Osteocyte (in vitro differentiated cells): Measurements from ENCODE around the gene PPP1R3G. TPM values are rescaled to one million over a fixed set of nuclear protein-coding genes. Genes with fewer than 3 reads are reported as not detected.

Source experiments
- DNase-seq: peaks from one replicate; pipeline ENCODE4 v3.0.0; 2021; ENCODE audit warnings: mixed read lengths; ENCODE audit not compliant: unreplicated experiment; ENCODE audit errors: extremely low spot score
- H3K27ac Mint-ChIP-seq: one replicate; pipeline ENCODE4 v1.8.0; 2021; ENCODE audit warnings: mild to moderate bottlenecking, mixed read lengths; ENCODE audit not compliant: unreplicated experiment
- H3K27me3 Mint-ChIP-seq: one replicate; pipeline ENCODE4 v1.8.0; 2021; ENCODE audit warnings: mixed read lengths; ENCODE audit not compliant: unreplicated experiment
- H3K36me3 Mint-ChIP-seq: one replicate; pipeline ENCODE4 v1.8.0; 2021; ENCODE audit warnings: mixed read lengths; ENCODE audit not compliant: unreplicated experiment
- H3K4me1 Mint-ChIP-seq: one replicate; pipeline ENCODE4 v1.8.0; 2021; ENCODE audit warnings: mixed read lengths; ENCODE audit not compliant: unreplicated experiment
- H3K4me3 Mint-ChIP-seq: one replicate; pipeline ENCODE4 v1.8.0; 2021; ENCODE audit warnings: mild to moderate bottlenecking, moderate library complexity, mixed read lengths; ENCODE audit not compliant: unreplicated experiment
- H3K9me3 Mint-ChIP-seq: one replicate; pipeline ENCODE4 v1.8.0; 2021; ENCODE audit warnings: mixed read lengths; ENCODE audit not compliant: unreplicated experiment
- CTCF ChIP-seq: fragments of 200-600 bp; sonication (generic); IDR thresholded peaks from 2 replicates; pipeline ENCODE4 v1.5.0; 2021; ENCODE audit warnings: antibody characterized with exemption, mild to moderate bottlenecking, moderate library complexity
- long read RNA-seq: library from polyadenylated mRNA; unstranded; transcript quantifications from one replicate; pipeline ENCODE4 v2.0.0, GENCODE V29; 2021
- total RNA-seq: library from RNA; stranded (reverse); gene quantifications from 2 replicates; pipeline ENCODE4 v1.2.1, GENCODE V29; 2021

PPP1R3G gene
- total RNA-seq, result 0.29 and 0.40 TPM in 2 replicates
- long read RNA-seq, partial matches to known transcripts, result 2 of 3 reads
- long read RNA-seq, other reads (novel, unspliced or antisense), result 1 of 3 reads

GRCh38 chr6:5084781-5085647 lies at the start of gene PPP1R3G:
TSS of gene PPP1R3G (plus strand) at chr6:5085341. CDS start at chr6:5085486, 145 bp downstream.
- no peak for TF ChIP-seq CTCF
- Mint-ChIP-seq H3K9me3 (no peaks in the 10 kb centered on the region), H3K36me3 (no peaks in the 10 kb centered on the region), H3K27ac (no peak within 1 kb of the TSS), H3K4me3 (peak within 1 kb of the TSS; percentile 85), H3K4me1 (peaks cover 11% of the 10 kb centered on the region), H3K27me3 (peaks cover 4% of the 10 kb centered on the region)
- DNase-seq, result peak; percentile 83

- H3K27me3 Mint-ChIP-seq, result no peaks in the 10 kb centered on the region
- H3K36me3 Mint-ChIP-seq, result no peaks in the 10 kb centered on the region
- peaks cover 17% of the 10 kb centered on the region for H3K4me1 Mint-ChIP-seq
- no peak overlapping the region for H3K4me3 Mint-ChIP-seq
- H3K27ac Mint-ChIP-seq, result no peak overlapping the region
- no peak for TF ChIP-seq CTCF
- no peak for DNase-seq
- H3K9me3 Mint-ChIP-seq, result no peaks in the 10 kb centered on the region
These were observed 48.9 kb upstream of the PPP1R3G start for GRCh38 chr6:5036269-5036668.

GRCh38 chr6:5041955-5042354 lies 43.2 kb upstream of the PPP1R3G start:
- TF ChIP-seq CTCF, result no peak
- Mint-ChIP-seq H3K27me3 (no peaks in the 10 kb centered on the region), H3K27ac (no peak overlapping the region), H3K9me3 (no peaks in the 10 kb centered on the region), H3K36me3 (no peaks in the 10 kb centered on the region), H3K4me3 (no peak overlapping the region), H3K4me1 (no peaks in the 10 kb centered on the region)
- no peak for DNase-seq

GRCh38 chr6:5042436-5042835 lies 42.7 kb upstream of the PPP1R3G start:
- Mint-ChIP-seq H3K27ac (no peak overlapping the region), H3K9me3 (no peaks in the 10 kb centered on the region), H3K4me3 (no peak overlapping the region), H3K36me3 (no peaks in the 10 kb centered on the region), H3K4me1 (no peaks in the 10 kb centered on the region), H3K27me3 (no peaks in the 10 kb centered on the region)
- no peak for TF ChIP-seq CTCF
- DNase-seq, result no peak

GRCh38 chr6:5044866-5045265 lies 40.3 kb upstream of the PPP1R3G start:
- H3K4me1 Mint-ChIP-seq, result no peaks in the 10 kb centered on the region
- no peak overlapping the region for H3K4me3 Mint-ChIP-seq
- peaks cover 4% of the 10 kb centered on the region for H3K9me3 Mint-ChIP-seq
- no peaks in the 10 kb centered on the region for H3K36me3 Mint-ChIP-seq
- H3K27ac Mint-ChIP-seq, result no peak overlapping the region
- no peak for TF ChIP-seq CTCF
- no peak for DNase-seq
- H3K27me3 Mint-ChIP-seq, result no peaks in the 10 kb centered on the region
